ENCODE results near the gene GMCL1.

DNA sequence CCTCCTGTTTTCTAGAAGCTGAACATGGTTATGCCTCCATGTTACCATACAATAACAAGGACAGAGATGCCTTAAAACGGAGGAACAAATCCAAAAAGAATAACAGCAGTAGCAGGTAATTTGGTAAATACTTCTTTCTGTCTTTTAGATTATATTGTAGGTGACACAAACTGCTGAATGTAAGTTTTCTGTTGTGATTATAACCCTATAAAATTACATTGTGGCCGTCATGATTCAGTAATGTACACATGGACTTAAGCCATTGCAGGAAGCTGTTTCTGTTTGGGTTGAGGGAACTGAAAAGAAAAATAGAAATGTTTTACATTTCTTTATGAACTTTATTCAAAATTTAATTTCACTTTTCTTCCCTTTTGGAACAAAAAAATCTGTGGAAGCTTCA lies 86.6 kb downstream of the GMCL1 start:
- TF ChIP-seq, protein P1, sequence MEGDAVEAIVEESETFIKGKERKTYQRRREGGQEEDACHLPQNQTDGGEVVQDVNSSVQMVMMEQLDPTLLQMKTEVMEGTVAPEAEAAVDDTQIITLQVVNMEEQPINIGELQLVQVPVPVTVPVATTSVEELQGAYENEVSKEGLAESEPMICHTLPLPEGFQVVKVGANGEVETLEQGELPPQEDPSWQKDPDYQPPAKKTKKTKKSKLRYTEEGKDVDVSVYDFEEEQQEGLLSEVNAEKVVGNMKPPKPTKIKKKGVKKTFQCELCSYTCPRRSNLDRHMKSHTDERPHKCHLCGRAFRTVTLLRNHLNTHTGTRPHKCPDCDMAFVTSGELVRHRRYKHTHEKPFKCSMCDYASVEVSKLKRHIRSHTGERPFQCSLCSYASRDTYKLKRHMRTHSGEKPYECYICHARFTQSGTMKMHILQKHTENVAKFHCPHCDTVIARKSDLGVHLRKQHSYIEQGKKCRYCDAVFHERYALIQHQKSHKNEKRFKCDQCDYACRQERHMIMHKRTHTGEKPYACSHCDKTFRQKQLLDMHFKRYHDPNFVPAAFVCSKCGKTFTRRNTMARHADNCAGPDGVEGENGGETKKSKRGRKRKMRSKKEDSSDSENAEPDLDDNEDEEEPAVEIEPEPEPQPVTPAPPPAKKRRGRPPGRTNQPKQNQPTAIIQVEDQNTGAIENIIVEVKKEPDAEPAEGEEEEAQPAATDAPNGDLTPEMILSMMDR (IDR thresholded peaks at IDR 0.05; ENCODE audit: borderline replicate concordance, extremely low read depth, low read length, poor library complexity, severe bottlenecking) = no peak
- TF ChIP-seq EZH2 (IDR thresholded peaks at IDR 0.05; ENCODE audit: borderline replicate concordance, low read depth, low read length, severe bottlenecking) = no peak

Data from DND-41 (cell line).